C4-2B (cell line): ENCODE results near the gene ARMC2.

Experiments used
- H3K27ac ChIP-seq: fragments of 450-650 bp; 2 replicates; pipeline ENCODE4 v1.5.1; 2017
- CTCF ChIP-seq: fragments of 450-650 bp; conservative IDR thresholded peaks from 2 replicates; pipeline ENCODE4 v1.5.1; 2017; ENCODE audit warnings: mild to moderate bottlenecking
- ZFX ChIP-seq: fragments of 450-650 bp; IDR thresholded peaks from 2 replicates; pipeline ENCODE4 v1.6.1; 2017

The ARMC2 gene

GRCh38 chr6:108985301-108985700, 137.1 kb downstream of the ARMC2 start:
- TF ChIP-seq ZFX (no peak), CTCF (no peak)
- no peak overlapping the region for H3K27ac ChIP-seq

GRCh38 chr6:108987156-108987555, 138.9 kb downstream of the ARMC2 start:
- H3K27ac ChIP-seq: no peak overlapping the region
- TF ChIP-seq CTCF (no peak), ZFX (no peak)

- H3K27ac ChIP-seq: no peak overlapping the region
- TF ChIP-seq CTCF: no peak
- TF ChIP-seq ZFX: no peak
Measured at GRCh38 chr6:108988296-108988695, 140.1 kb downstream of the ARMC2 start.

- H3K27ac ChIP-seq: no peak overlapping the region
- TF ChIP-seq CTCF (no peak), ZFX (no peak)
Measured at GRCh38 chr6:108988765-108989164, 140.5 kb downstream of the ARMC2 start.

- no peak overlapping the region for H3K27ac ChIP-seq
- no peak for TF ChIP-seq CTCF
- no peak for TF ChIP-seq ZFX
Measured at GRCh38 chr6:108989700-108990099, 141.5 kb downstream of the ARMC2 start.

- TF ChIP-seq CTCF (no peak), ZFX (no peak)
- no peak overlapping the region for H3K27ac ChIP-seq
Measured at GRCh38 chr6:108993876-108994275, 145.7 kb downstream of the ARMC2 start.

GRCh38 chr6:108995296-108995695, 147.1 kb downstream of the ARMC2 start:
- TF ChIP-seq CTCF (no peak), ZFX (no peak)
- H3K27ac ChIP-seq: no peak overlapping the region
